ENCODE results near the gene TRIM67. TPM values are rescaled to one million over a fixed set of nuclear protein-coding genes. Genes with fewer than 3 reads are reported as not detected.

TRIM67 gene
- total and polyA plus RNA-seq, 9 of the 15 experiments (the other 6 are each of a cell fraction or from before 2014, with no cell fraction given), result 0.04 to 0.60 (median 0.31) TPM

- TF ChIP-seq, protein P1, sequence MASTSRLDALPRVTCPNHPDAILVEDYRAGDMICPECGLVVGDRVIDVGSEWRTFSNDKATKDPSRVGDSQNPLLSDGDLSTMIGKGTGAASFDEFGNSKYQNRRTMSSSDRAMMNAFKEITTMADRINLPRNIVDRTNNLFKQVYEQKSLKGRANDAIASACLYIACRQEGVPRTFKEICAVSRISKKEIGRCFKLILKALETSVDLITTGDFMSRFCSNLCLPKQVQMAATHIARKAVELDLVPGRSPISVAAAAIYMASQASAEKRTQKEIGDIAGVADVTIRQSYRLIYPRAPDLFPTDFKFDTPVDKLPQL (IDR thresholded peaks at IDR 0.05; ENCODE audit: extremely low read depth, insufficient read length), result no peak
- TF ChIP-seq RAD21 (CRISPR knock-in tag; conservative IDR thresholded peaks at IDR 0.05 in 1 of 2, IDR thresholded peaks at IDR 0.05 in 1 of 2), result peak in 1 of 2 experiments; percentile 8; a peak in 1 of 4 replicates
- TF ChIP-seq SP1 (CRISPR knock-in tag; IDR thresholded peaks at IDR 0.05), result peak; percentile 72
- TF ChIP-seq, protein P2, sequence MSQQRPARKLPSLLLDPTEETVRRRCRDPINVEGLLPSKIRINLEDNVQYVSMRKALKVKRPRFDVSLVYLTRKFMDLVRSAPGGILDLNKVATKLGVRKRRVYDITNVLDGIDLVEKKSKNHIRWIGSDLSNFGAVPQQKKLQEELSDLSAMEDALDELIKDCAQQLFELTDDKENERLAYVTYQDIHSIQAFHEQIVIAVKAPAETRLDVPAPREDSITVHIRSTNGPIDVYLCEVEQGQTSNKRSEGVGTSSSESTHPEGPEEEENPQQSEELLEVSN (IDR thresholded peaks at IDR 0.05; ENCODE audit: borderline replicate concordance in 1 of 2, extremely low read depth in 1 of 2, insufficient read depth in 1 of 2, insufficient read length in 1 of 2, low read depth in 1 of 2, low read length in 1 of 2, poor library complexity in 1 of 2, severe bottlenecking in 1 of 2), result no peak
- no peak for TF ChIP-seq ZNF586 (CRISPR knock-in tag; conservative IDR thresholded peaks at IDR 0.05)
- no peak for TF ChIP-seq TAF15 (IDR thresholded peaks at IDR 0.05; ENCODE audit: low read depth, low read length)
- peak; percentile 33; the same call in 1 of the 2 replicates for TF ChIP-seq C11orf30 (IDR thresholded peaks at IDR 0.05; ENCODE audit: low read depth)
- TF ChIP-seq U2AF1 (optimal IDR thresholded peaks at IDR 0.05; ENCODE audit: low read depth, low read length), result no peak
- TF ChIP-seq FIP1L1 (IDR thresholded peaks at IDR 0.05; ENCODE audit: low read depth, low read length, poor library complexity, severe bottlenecking), result no peak
- TF ChIP-seq KLF16 (IDR thresholded peaks at IDR 0.05), result peak; percentile 99
- peak; percentile 67; the same call in 1 of the 2 replicates for TF ChIP-seq ZNF583 (CRISPR knock-in tag; IDR thresholded peaks at IDR 0.05)
- TF ChIP-seq RBM34 (IDR thresholded peaks at IDR 0.05; ENCODE audit: borderline replicate concordance, insufficient read depth, low read length), result no peak
- TF ChIP-seq STAT5B (CRISPR knock-in tag; IDR thresholded peaks at IDR 0.05), result no peak
- peak; percentile 96 for TF ChIP-seq BCOR (IDR thresholded peaks at IDR 0.05)
- no peak for TF ChIP-seq ZNF224 (CRISPR knock-in tag; IDR thresholded peaks at IDR 0.05)
- peak in 1 of 2 experiments; percentile 93; a peak in 3 of 4 replicates for TF ChIP-seq MLLT1 (IDR thresholded peaks at IDR 0.05)
- no peak for TF ChIP-seq RHOXF2B (CRISPR knock-in tag; conservative IDR thresholded peaks at IDR 0.05)
- TF ChIP-seq NFXL1 (CRISPR knock-in tag; IDR thresholded peaks at IDR 0.05), result no peak
- peak in 1 of 2 experiments; percentile 90; a peak in 2 of 4 replicates for TF ChIP-seq HDAC1 (IDR thresholded peaks at IDR 0.05)
- TF ChIP-seq POU5F1 (IDR thresholded peaks at IDR 0.05; ENCODE audit: borderline replicate concordance, low read depth, low read length, partially characterized antibody), result no peak
- TF ChIP-seq ZNF217 (CRISPR knock-in tag; IDR thresholded peaks at IDR 0.05), result no peak
- TF ChIP-seq BRCA1 (IDR thresholded peaks at IDR 0.05), result no peak
- no peak for TF ChIP-seq BRCA1 (CRISPR knock-in tag; IDR thresholded peaks at IDR 0.05)
- peak; percentile 97 for TF ChIP-seq ESRRA (IDR thresholded peaks at IDR 0.05; ENCODE audit: borderline replicate concordance, low read depth)
- TF ChIP-seq HDAC3 (IDR thresholded peaks at IDR 0.05; ENCODE audit: borderline replicate concordance, partially characterized antibody), result peak; percentile 97
- TF ChIP-seq ZFX (CRISPR knock-in tag; IDR thresholded peaks at IDR 0.05), result no peak; the same call in 1 of the 2 replicates
These were observed 1.7 kb upstream of the TRIM67 start (continued) for GRCh38 chr1:231159963-231160761.

All from K562 (cell line).